Chondrocyte (in vitro differentiated cells): Measurements from ENCODE around the gene CHPF. TPM values are rescaled to one million over a fixed set of nuclear protein-coding genes. Genes with fewer than 3 reads are reported as not detected.

Experiments
- DNase-seq: peaks from one replicate; pipeline ENCODE4 v3.0.0; 2021; ENCODE audit warnings: mixed read lengths, low spot score
- H3K27ac Mint-ChIP-seq: one replicate; pipeline ENCODE4 v1.8.0; 2021; ENCODE audit warnings: mild to moderate bottlenecking, moderate library complexity, mixed read lengths; ENCODE audit not compliant: unreplicated experiment
- H3K27me3 Mint-ChIP-seq: 2 replicates; pipeline ENCODE4 v1.8.0; 2021; ENCODE audit warnings: low read depth, mixed read lengths
- H3K36me3 Mint-ChIP-seq: 2 replicates; pipeline ENCODE4 v1.8.0; 2021; ENCODE audit warnings: low read depth, mixed read lengths
- H3K4me1 Mint-ChIP-seq: 2 replicates; pipeline ENCODE4 v1.8.0; 2021; ENCODE audit warnings: low read depth, mild to moderate bottlenecking, mixed read lengths
- H3K4me3 Mint-ChIP-seq: one replicate; pipeline ENCODE4 v1.8.0; 2021; ENCODE audit warnings: mild to moderate bottlenecking, moderate library complexity, mixed read lengths; ENCODE audit not compliant: unreplicated experiment
- H3K9me3 Mint-ChIP-seq: 2 replicates; pipeline ENCODE4 v1.8.0; 2021; ENCODE audit warnings: low read depth, mixed read lengths
- total RNA-seq: library from RNA; stranded (reverse); gene quantifications from 3 replicates; pipeline ENCODE4 v1.2.1, GENCODE V29; 2021
- TF ChIP-seq, protein P1 (sequence below): fragments of 200-600 bp; sonication (generic); IDR thresholded peaks from 2 replicates; pipeline ENCODE4 v1.5.0; 2021; ENCODE audit warnings: antibody characterized with exemption, mild to moderate bottlenecking, moderate library complexity

Gene CHPF
- total RNA-seq, 1 donor from 2014 or later: 276 TPM

DNA sequence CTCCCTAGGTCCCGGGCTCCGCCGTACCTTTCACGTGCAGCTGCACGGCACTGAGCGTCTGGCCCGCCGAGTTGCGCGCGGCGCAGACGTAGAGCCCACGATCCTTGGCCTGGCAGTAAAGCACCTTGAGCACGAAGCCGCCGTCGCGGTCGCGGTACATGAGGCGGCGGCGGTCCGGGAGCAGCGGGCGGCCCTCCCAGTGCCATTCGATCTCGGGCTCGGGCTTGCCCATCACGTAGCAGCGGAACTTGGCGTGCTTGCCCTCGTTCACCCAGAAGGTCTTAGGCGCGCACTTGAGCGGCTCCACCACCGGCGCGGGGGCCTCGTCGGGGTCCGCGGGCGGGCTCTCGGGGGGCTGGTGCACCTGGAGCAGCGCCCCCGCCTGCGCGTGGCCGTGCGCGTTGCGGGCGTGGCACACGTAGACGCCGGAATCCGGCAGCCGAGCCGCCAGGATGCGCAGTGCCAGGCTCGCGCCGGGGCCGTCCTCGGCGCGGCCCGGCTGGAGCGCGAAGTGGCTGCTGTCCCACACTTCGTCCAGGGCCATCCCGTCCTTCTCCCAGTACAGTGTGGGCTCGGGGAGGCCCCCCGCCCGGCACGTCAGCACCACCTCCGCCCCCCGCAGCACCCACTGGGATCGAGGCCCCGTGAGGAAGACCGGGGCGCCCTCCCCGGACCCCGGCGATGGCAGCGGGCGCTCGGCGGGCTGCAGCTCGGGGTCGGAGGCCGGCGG lies 26.8 kb upstream of the CHPF start:
- TF ChIP-seq, protein P1, sequence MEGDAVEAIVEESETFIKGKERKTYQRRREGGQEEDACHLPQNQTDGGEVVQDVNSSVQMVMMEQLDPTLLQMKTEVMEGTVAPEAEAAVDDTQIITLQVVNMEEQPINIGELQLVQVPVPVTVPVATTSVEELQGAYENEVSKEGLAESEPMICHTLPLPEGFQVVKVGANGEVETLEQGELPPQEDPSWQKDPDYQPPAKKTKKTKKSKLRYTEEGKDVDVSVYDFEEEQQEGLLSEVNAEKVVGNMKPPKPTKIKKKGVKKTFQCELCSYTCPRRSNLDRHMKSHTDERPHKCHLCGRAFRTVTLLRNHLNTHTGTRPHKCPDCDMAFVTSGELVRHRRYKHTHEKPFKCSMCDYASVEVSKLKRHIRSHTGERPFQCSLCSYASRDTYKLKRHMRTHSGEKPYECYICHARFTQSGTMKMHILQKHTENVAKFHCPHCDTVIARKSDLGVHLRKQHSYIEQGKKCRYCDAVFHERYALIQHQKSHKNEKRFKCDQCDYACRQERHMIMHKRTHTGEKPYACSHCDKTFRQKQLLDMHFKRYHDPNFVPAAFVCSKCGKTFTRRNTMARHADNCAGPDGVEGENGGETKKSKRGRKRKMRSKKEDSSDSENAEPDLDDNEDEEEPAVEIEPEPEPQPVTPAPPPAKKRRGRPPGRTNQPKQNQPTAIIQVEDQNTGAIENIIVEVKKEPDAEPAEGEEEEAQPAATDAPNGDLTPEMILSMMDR: peak; percentile 48
- no peaks in the 10 kb centered on the region for H3K9me3 Mint-ChIP-seq
- H3K27me3 Mint-ChIP-seq: no peaks in the 10 kb centered on the region
- H3K27ac Mint-ChIP-seq: no peak overlapping the region
- DNase-seq: no peak
- H3K4me3 Mint-ChIP-seq: peak overlapping the region; percentile 76
- peaks cover 10% of the 10 kb centered on the region for H3K36me3 Mint-ChIP-seq
- peaks cover 20% of the 10 kb centered on the region for H3K4me1 Mint-ChIP-seq

DNA sequence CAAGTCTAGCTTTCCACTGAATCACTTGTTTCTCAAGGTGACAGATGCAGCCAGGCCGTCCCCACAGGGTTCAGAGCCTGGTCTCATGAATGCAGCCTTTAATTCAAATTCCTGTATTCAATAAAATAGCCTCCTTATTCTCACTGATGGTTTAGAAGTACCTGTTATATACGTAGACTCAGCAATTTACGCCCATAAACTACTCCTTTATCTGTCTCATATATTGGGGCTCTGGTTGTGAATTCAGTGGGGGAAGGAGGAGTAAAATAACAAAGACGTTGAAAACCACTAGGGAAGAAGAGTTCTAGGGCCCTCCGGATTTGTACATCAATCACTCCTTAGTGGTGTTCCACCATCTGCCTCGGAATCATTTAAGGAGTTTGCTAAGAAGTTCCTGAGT lies 26.0 kb upstream of the CHPF start:
- H3K4me1 Mint-ChIP-seq: peaks cover 20% of the 10 kb centered on the region
- H3K4me3 Mint-ChIP-seq: peak overlapping the region; percentile 76
- TF ChIP-seq, protein P1: no peak
- no peaks in the 10 kb centered on the region for H3K27me3 Mint-ChIP-seq
- peaks cover 12% of the 10 kb centered on the region for H3K36me3 Mint-ChIP-seq
- no peaks in the 10 kb centered on the region for H3K9me3 Mint-ChIP-seq
- DNase-seq: no peak
- H3K27ac Mint-ChIP-seq: no peak overlapping the region

DNA sequence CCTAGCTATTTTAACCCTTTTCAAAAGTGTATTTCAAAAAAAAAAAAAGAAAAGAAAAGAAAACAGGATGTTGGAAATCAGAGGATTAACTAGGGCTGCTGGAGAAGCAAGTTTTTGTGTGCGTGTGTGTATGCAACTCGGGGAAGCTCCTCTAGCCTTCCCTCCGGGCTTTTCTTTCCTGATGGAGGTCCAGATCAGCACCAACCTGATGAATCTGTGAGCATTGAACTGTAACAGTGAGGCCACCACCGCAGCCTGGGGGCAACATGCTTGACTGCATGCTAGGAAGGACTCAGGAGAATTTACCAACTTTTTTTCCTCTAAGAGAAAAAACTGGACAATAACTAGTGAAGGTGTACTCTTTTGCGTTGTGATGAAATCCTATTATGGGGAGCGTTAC lies 25.4 kb upstream of the CHPF start:
- no peak overlapping the region for H3K27ac Mint-ChIP-seq
- H3K36me3 Mint-ChIP-seq: peaks cover 16% of the 10 kb centered on the region
- no peak for DNase-seq
- no peaks in the 10 kb centered on the region for H3K9me3 Mint-ChIP-seq
- peaks cover 20% of the 10 kb centered on the region for H3K4me1 Mint-ChIP-seq
- H3K4me3 Mint-ChIP-seq: no peak overlapping the region
- TF ChIP-seq, protein P1: no peak
- no peaks in the 10 kb centered on the region for H3K27me3 Mint-ChIP-seq

DNA sequence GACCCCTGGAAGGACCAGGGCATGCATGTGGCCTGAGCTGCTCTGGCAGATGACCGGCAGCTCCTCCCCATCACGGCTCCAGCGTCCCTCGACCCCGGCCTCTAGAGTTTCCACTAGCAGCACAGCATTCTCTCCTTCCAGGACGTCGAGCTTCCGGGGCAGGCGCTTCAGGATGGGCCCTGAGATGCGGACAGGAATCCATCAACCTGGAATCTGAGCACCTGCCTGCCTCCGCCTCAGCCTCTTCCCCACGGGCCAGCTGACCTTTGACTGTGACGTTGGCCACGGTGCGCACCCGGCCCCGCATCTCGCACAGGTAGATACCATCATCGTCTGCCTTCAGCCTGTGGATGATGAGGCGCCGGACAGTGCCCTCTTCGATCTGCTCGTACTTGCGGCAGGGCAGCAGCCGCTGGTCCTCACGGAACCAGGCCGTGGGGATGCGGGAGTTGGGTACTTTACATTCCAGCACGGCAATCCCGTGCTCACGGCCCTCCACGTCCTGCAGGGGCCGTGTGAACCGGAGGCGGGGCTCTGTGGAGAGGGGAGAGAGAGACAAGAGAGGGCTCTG lies 24.3 kb upstream of the CHPF start:
- Mint-ChIP-seq H3K27ac (no peak overlapping the region), H3K4me3 (no peak overlapping the region), H3K9me3 (no peaks in the 10 kb centered on the region), H3K4me1 (peaks cover 20% of the 10 kb centered on the region), H3K27me3 (no peaks in the 10 kb centered on the region), H3K36me3 (peaks cover 20% of the 10 kb centered on the region)
- no peak for DNase-seq
- TF ChIP-seq, protein P1: no peak

DNA sequence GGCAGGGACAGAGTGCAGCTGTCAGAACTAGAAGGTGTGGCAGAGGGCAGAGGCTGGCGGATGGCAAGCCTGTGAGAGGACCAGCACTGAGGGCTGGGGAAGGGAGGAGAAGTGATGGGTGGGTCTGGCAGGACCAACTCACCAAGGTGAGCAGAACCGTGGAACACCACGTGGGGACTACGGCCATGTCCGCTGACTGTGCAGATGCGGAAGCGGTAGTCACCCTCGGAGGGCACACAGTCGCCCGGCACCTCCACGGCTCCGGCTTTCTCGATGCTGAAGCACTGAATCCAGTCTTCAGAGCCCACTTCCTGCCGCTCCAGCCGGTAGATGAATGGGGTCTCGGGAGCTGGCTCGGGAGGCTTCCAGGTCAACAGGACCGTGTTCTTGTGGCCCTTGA lies 23.5 kb upstream of the CHPF start:
- H3K27me3 Mint-ChIP-seq: no peaks in the 10 kb centered on the region
- H3K27ac Mint-ChIP-seq: no peak overlapping the region
- DNase-seq: no peak
- H3K4me1 Mint-ChIP-seq: peaks cover 20% of the 10 kb centered on the region
- no peaks in the 10 kb centered on the region for H3K9me3 Mint-ChIP-seq
- TF ChIP-seq, protein P1: no peak
- no peak overlapping the region for H3K4me3 Mint-ChIP-seq
- peaks cover 23% of the 10 kb centered on the region for H3K36me3 Mint-ChIP-seq
